KOPT-K1 (cell line): Measurements from ENCODE around the gene ARHGAP10.

Source experiments
- H3K27ac ChIP-seq: fragments of 200-600 bp; sonication (generic); 2 replicates; pipeline ENCODE4 v1.5.1; 2016; ENCODE audit warnings: antibody characterized with exemption, mild to moderate bottlenecking, low read depth, low read length; ENCODE audit not compliant: poor library complexity, severe bottlenecking
- H3K36me3 ChIP-seq: fragments of 200-600 bp; sonication (generic); 2 replicates; pipeline ENCODE4 v1.5.1; 2017; ENCODE audit warnings: antibody characterized with exemption, mild to moderate bottlenecking, low read length, moderate library complexity; ENCODE audit not compliant: insufficient read depth
- H3K9me3 ChIP-seq: fragments of 200-600 bp; sonication (generic); 2 replicates; pipeline ENCODE4 v1.5.1; 2017; ENCODE audit warnings: antibody characterized with exemption, low read length, mild to moderate bottlenecking; ENCODE audit not compliant: insufficient read depth, poor library complexity, severe bottlenecking

The ARHGAP10 gene

GRCh38 chr4:147924604-147925412, 192.9 kb downstream of the ARHGAP10 start:
- no peaks in the 10 kb centered on the region for H3K9me3 ChIP-seq
- H3K36me3 ChIP-seq = no peaks in the 10 kb centered on the region
- H3K27ac ChIP-seq = no peak overlapping the region

- Histone ChIP-seq H3K9me3 (no peaks in the 10 kb centered on the region), H3K36me3 (no peaks in the 10 kb centered on the region), H3K27ac (no peak overlapping the region)
Observed at GRCh38 chr4:147927377-147928137, 195.7 kb downstream of the ARHGAP10 start.

GRCh38 chr4:147928400-147928799, 196.5 kb downstream of the ARHGAP10 start:
- Histone ChIP-seq H3K9me3 (no peaks in the 10 kb centered on the region), H3K36me3 (no peaks in the 10 kb centered on the region), H3K27ac (no peak overlapping the region)

GRCh38 chr4:147929746-147930145, 197.9 kb downstream of the ARHGAP10 start:
- Histone ChIP-seq H3K9me3 (no peaks in the 10 kb centered on the region), H3K27ac (no peak overlapping the region), H3K36me3 (no peaks in the 10 kb centered on the region)

- H3K36me3 ChIP-seq = no peaks in the 10 kb centered on the region
- H3K27ac ChIP-seq = no peak overlapping the region
- H3K9me3 ChIP-seq = no peaks in the 10 kb centered on the region
Observed at GRCh38 chr4:147933316-147933715, 201.4 kb downstream of the ARHGAP10 start.

GRCh38 chr4:147933779-147934178, 201.9 kb downstream of the ARHGAP10 start:
- Histone ChIP-seq H3K27ac (no peak overlapping the region), H3K36me3 (no peaks in the 10 kb centered on the region)

GRCh38 chr4:147938496-147938895, 206.6 kb downstream of the ARHGAP10 start:
- Histone ChIP-seq H3K9me3 (no peaks in the 10 kb centered on the region), H3K36me3 (no peaks in the 10 kb centered on the region)

More at GRCh38 chr4:147933779-147934178, 201.9 kb downstream of the ARHGAP10 start:
- H3K9me3 ChIP-seq = no peaks in the 10 kb centered on the region

GRCh38 chr4:147940171-147940570, 208.3 kb downstream of the ARHGAP10 start:
- H3K9me3 ChIP-seq = no peaks in the 10 kb centered on the region
- no peaks in the 10 kb centered on the region for H3K36me3 ChIP-seq
- H3K27ac ChIP-seq = no peak overlapping the region

More at GRCh38 chr4:147938496-147938895, 206.6 kb downstream of the ARHGAP10 start:
- no peak overlapping the region for H3K27ac ChIP-seq

- Histone ChIP-seq H3K36me3 (no peaks in the 10 kb centered on the region), H3K9me3 (no peaks in the 10 kb centered on the region), H3K27ac (no peak overlapping the region)
Observed at GRCh38 chr4:147941373-147941772, 209.5 kb downstream of the ARHGAP10 start.

GRCh38 chr4:147942729-147943128, 210.8 kb downstream of the ARHGAP10 start:
- H3K9me3 ChIP-seq = no peaks in the 10 kb centered on the region
- H3K27ac ChIP-seq = no peak overlapping the region
- no peaks in the 10 kb centered on the region for H3K36me3 ChIP-seq

- H3K36me3 ChIP-seq = no peaks in the 10 kb centered on the region
- H3K27ac ChIP-seq = no peak overlapping the region
Observed at GRCh38 chr4:147943159-147943638, 211.3 kb downstream of the ARHGAP10 start.

GRCh38 chr4:147944249-147944648, 212.4 kb downstream of the ARHGAP10 start:
- Histone ChIP-seq H3K36me3 (no peaks in the 10 kb centered on the region), H3K27ac (no peak overlapping the region), H3K9me3 (no peaks in the 10 kb centered on the region)

More at GRCh38 chr4:147943159-147943638, 211.3 kb downstream of the ARHGAP10 start:
- no peaks in the 10 kb centered on the region for H3K9me3 ChIP-seq

GRCh38 chr4:147944670-147945260, 212.9 kb downstream of the ARHGAP10 start:
- no peaks in the 10 kb centered on the region for H3K36me3 ChIP-seq
- no peaks in the 10 kb centered on the region for H3K9me3 ChIP-seq
- H3K27ac ChIP-seq = no peak overlapping the region

- H3K27ac ChIP-seq = no peak overlapping the region
- no peaks in the 10 kb centered on the region for H3K36me3 ChIP-seq
- no peaks in the 10 kb centered on the region for H3K9me3 ChIP-seq
Observed at GRCh38 chr4:147948336-147948735, 216.4 kb downstream of the ARHGAP10 start.

GRCh38 chr4:147950261-147950660, 218.4 kb downstream of the ARHGAP10 start:
- Histone ChIP-seq H3K9me3 (no peaks in the 10 kb centered on the region), H3K27ac (no peak overlapping the region), H3K36me3 (no peaks in the 10 kb centered on the region)
